OCI-LY7 (cell line): ENCODE measurements around the gene TAS2R13. TPM values are rescaled to one million over a fixed set of nuclear protein-coding genes. Genes with fewer than 3 reads are reported as not detected.

Experiments used
- BruUV-seq: library from RNA; stranded (reverse); fragments of 400-500 nt; replicated peaks from 2 replicates; lab custom pipeline; 2021; lab: Mats Ljungman, UMichigan
- CTCF ChIA-PET: fragments of 300-600 bp; sonication (Branson Sonifier 250); formaldehyde crosslinking; loops from one replicate; lab custom pipeline; 2022; ENCODE audit warnings: antibody characterized with exemption; ENCODE audit not compliant: unreplicated experiment; lab: Charles Lee
- POLR2A ChIA-PET: fragments of 300-600 bp; sonication (Branson Sonifier 250); formaldehyde crosslinking; loops from one replicate; lab custom pipeline; 2022; ENCODE audit warnings: antibody characterized with exemption; lab: Charles Lee
- DNase-seq: peaks from one replicate; pipeline ENCODE4 v3.0.0-alpha.2; 2015; ENCODE audit warnings: low spot score
- H2AFZ ChIP-seq: fragments of 200-600 bp; sonication (generic), shearing (Covaris generic); 2 replicates; pipeline ENCODE4 v1.6.1; 2014; ENCODE audit warnings: mild to moderate bottlenecking, antibody characterized with exemption, low read length, moderate library complexity
- H3K27ac ChIP-seq: fragments of 200-600 bp; sonication (generic); 2 replicates; pipeline ENCODE4 v1.5.1; 2014; ENCODE audit warnings: mixed run types, low read depth, mild to moderate bottlenecking, moderate library complexity, low read length, inconsistent platforms; ENCODE audit not compliant: poor library complexity, severe bottlenecking
- H3K36me3 ChIP-seq: fragments of 200-600 bp; sonication (generic); 2 replicates; pipeline ENCODE4 v1.6.1; 2014; ENCODE audit warnings: mild to moderate bottlenecking, antibody characterized with exemption, low read length, moderate library complexity, mixed read lengths; ENCODE audit not compliant: insufficient read depth
- H3K4me1 ChIP-seq: fragments of 200-600 bp; sonication (generic); 2 replicates; pipeline ENCODE4 v1.5.1; 2014; ENCODE audit warnings: mild to moderate bottlenecking, low read length; ENCODE audit not compliant: insufficient read depth, poor library complexity, severe bottlenecking
- H3K4me2 ChIP-seq: fragments of 200-600 bp; sonication (generic); 2 replicates; pipeline ENCODE4 v1.6.1; 2014; ENCODE audit warnings: mild to moderate bottlenecking, low read length
- H3K4me3 ChIP-seq: fragments of 200-600 bp; sonication (generic); 2 replicates; pipeline ENCODE4 v1.5.1; 2014; ENCODE audit warnings: mild to moderate bottlenecking, low read depth, low read length; ENCODE audit not compliant: poor library complexity, severe bottlenecking
- H3K79me2 ChIP-seq: fragments of 200-600 bp; sonication (generic); 2 replicates; pipeline ENCODE4 v1.6.1; 2016; ENCODE audit warnings: low read depth, mild to moderate bottlenecking, low read length, moderate library complexity, mixed read lengths; ENCODE audit not compliant: insufficient read depth
- H3K9me2 ChIP-seq: fragments of 200-600 bp; sonication (generic); 2 replicates; pipeline ENCODE4 v1.6.1; 2016; ENCODE audit warnings: mild to moderate bottlenecking, low read length, mixed read lengths; ENCODE audit not compliant: insufficient read depth
- H3K9me3 ChIP-seq: fragments of 200-600 bp; sonication (generic); 2 replicates; pipeline ENCODE4 v1.6.1; 2014; ENCODE audit warnings: mild to moderate bottlenecking, mixed run types, low read length, mixed read lengths
- H4K20me1 ChIP-seq: fragments of 200-600 bp; sonication (generic); 2 replicates; pipeline ENCODE4 v1.6.1; 2014; ENCODE audit warnings: mild to moderate bottlenecking, antibody characterized with exemption, low read length, moderate library complexity, mixed read lengths; ENCODE audit not compliant: insufficient read depth
- EZH2phosphoT487 ChIP-seq: fragments of 200-600 bp; sonication (generic); IDR thresholded peaks from 2 replicates; pipeline ENCODE4 v1.6.1; 2018; ENCODE audit warnings: low read depth, borderline replicate concordance, mild to moderate bottlenecking, mixed run types, antibody characterized with exemption, low read length, moderate library complexity, mixed read lengths
- intact Hi-C: fragments of 100-400 bp; cut with micrococcal nuclease; formaldehyde crosslinking; loops from one replicate; pipeline ENCODE4 v1.10.0; 2022; ENCODE audit not compliant: unreplicated experiment
- total RNA-seq, 2 experiments: library from RNA; depleted of rRNA in 1 of 2; stranded (reverse); fragments of >200 nt in 1 of 2; shearing (Covaris generic) in 1 of 2; gene quantifications; 2 replicates each; pipeline ENCODE4 v1.2.3, GENCODE V29; 2014 to 2022
- TF ChIP-seq, protein P1 (sequence below): fragments of 200-600 bp; sonication (generic); conservative IDR thresholded peaks from 2 replicates; pipeline ENCODE4 v1.5.1; 2014; ENCODE audit warnings: mild to moderate bottlenecking, antibody characterized with exemption, low read length, moderate library complexity, mixed read lengths

The TAS2R13 gene
- total RNA-seq, 2 experiments from 2014 or later: 0.92 to 1.2 TPM

DNA sequence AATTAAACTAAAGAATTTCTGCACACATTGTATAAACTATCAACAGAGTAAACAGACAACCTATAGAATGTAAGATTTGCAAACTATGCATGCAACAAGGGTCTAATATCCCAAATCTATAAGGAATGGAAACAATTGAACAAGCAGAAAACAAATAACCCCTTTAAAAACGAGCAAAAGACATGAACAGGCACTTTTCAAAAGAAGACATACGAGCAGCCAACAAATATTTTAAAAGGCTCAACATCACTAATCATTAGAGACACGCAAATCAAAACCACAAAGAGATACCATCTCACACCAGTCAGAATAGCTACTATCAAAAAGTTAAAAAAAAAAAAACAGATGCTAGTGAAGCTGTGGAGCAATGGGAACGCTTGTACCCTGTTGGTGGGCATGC is 4.7 kb downstream of the TAS2R13 start:
- no peaks in the 10 kb centered on the region for H4K20me1 ChIP-seq
- H3K4me1 ChIP-seq: no peaks in the 10 kb centered on the region
- no peak for DNase-seq
- H3K79me2 ChIP-seq: no peaks in the 10 kb centered on the region
- no peak overlapping the region for H3K27ac ChIP-seq
- no peak overlapping the region for H3K4me3 ChIP-seq
- BruUV-seq: no TSS peak
- POLR2A ChIA-PET: no interaction called here
- TF ChIP-seq EZH2phosphoT487: no peak
- CTCF ChIA-PET: no interaction called here
- H3K9me2 ChIP-seq: no peaks in the 10 kb centered on the region
- H3K4me2 ChIP-seq: no peak overlapping the region
- H3K9me3 ChIP-seq: no peaks in the 10 kb centered on the region
- H2AFZ ChIP-seq: no peak overlapping the region
- H3K36me3 ChIP-seq: no peaks in the 10 kb centered on the region
- intact Hi-C loops: no loop called here

GRCh38 chr12:10901427-10901826 is 7.9 kb downstream of the TAS2R13 start:
- no TSS peak for BruUV-seq

DNA sequence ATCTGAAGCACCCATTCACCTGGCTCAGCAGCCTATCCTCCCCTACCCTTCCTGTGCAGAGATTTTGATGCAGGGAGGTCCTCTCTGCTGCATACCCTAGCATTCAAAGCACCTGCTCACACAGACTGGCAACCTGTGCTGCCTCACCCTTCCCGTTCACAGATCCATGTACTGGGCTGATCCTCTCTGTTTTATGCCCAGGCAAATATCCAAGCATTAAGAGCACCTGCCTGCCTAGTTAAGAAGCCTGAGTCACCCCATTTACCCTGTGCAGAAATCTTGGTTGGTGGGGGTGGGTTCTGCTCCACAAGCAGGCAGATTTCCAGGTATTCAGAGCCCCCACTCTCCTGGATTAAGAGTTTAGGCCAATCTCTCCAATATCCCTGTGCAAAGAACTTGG is 8.4 kb downstream of the TAS2R13 start:
- H2AFZ ChIP-seq: no peak overlapping the region
- BruUV-seq: no TSS peak
- no peaks in the 10 kb centered on the region for H3K36me3 ChIP-seq
- intact Hi-C loops: no loop called here
- H3K4me3 ChIP-seq: no peak overlapping the region
- DNase-seq: no peak
- H3K4me2 ChIP-seq: no peak overlapping the region
- H3K9me2 ChIP-seq: no peaks in the 10 kb centered on the region
- ChIA-PET CTCF (no interaction called here), POLR2A (no interaction called here)
- no peaks in the 10 kb centered on the region for H3K9me3 ChIP-seq
- H3K27ac ChIP-seq: no peak overlapping the region
- no peaks in the 10 kb centered on the region for H4K20me1 ChIP-seq
- TF ChIP-seq, protein P1, sequence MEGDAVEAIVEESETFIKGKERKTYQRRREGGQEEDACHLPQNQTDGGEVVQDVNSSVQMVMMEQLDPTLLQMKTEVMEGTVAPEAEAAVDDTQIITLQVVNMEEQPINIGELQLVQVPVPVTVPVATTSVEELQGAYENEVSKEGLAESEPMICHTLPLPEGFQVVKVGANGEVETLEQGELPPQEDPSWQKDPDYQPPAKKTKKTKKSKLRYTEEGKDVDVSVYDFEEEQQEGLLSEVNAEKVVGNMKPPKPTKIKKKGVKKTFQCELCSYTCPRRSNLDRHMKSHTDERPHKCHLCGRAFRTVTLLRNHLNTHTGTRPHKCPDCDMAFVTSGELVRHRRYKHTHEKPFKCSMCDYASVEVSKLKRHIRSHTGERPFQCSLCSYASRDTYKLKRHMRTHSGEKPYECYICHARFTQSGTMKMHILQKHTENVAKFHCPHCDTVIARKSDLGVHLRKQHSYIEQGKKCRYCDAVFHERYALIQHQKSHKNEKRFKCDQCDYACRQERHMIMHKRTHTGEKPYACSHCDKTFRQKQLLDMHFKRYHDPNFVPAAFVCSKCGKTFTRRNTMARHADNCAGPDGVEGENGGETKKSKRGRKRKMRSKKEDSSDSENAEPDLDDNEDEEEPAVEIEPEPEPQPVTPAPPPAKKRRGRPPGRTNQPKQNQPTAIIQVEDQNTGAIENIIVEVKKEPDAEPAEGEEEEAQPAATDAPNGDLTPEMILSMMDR: no peak
- TF ChIP-seq EZH2phosphoT487: no peak
- no peaks in the 10 kb centered on the region for H3K79me2 ChIP-seq
- H3K4me1 ChIP-seq: no peaks in the 10 kb centered on the region

More at GRCh38 chr12:10901427-10901826, 7.9 kb downstream of the TAS2R13 start:
- no peaks in the 10 kb centered on the region for H3K79me2 ChIP-seq
- H3K4me3 ChIP-seq: no peak overlapping the region
- no peaks in the 10 kb centered on the region for H3K9me3 ChIP-seq
- H3K27ac ChIP-seq: no peak overlapping the region
- CTCF ChIA-PET: no interaction called here
- H3K4me1 ChIP-seq: no peaks in the 10 kb centered on the region
- POLR2A ChIA-PET: no interaction called here
- no peak for DNase-seq
- no peak overlapping the region for H3K4me2 ChIP-seq
- H3K9me2 ChIP-seq: no peaks in the 10 kb centered on the region
- intact Hi-C loops: no loop called here
- no peaks in the 10 kb centered on the region for H3K36me3 ChIP-seq
- H4K20me1 ChIP-seq: no peaks in the 10 kb centered on the region
- no peak for TF ChIP-seq EZH2phosphoT487
- TF ChIP-seq, protein P1: peak; percentile 47
- H2AFZ ChIP-seq: no peak overlapping the region
